WTC11 (cell line): ENCODE data around the gene SIRPB2.

Experiments
- AFF4 ChIP-seq: sonication (generic); formaldehyde crosslinking; IDR thresholded peaks from 2 replicates; pipeline ENCODE4 v1.8.1; 2023; ENCODE audit warnings: mild to moderate bottlenecking, missing genetic modification reagents, borderline replicate concordance
- ATF2 ChIP-seq: sonication (generic); formaldehyde crosslinking; IDR thresholded peaks from 2 replicates; pipeline ENCODE4 v1.8.1; 2022; ENCODE audit warnings: low read depth, missing genetic modification reagents, borderline replicate concordance
- EMX1 ChIP-seq: fragments of 250-450 bp; sonication (Bioruptor Pico); IDR thresholded peaks from 2 replicates; pipeline ENCODE4 v1.8.0; 2021; ENCODE audit warnings: mild to moderate bottlenecking
- GTF2I ChIP-seq: fragments of 250-450 bp; sonication (Bioruptor Pico); conservative IDR thresholded peaks from 2 replicates; pipeline ENCODE4 v1.4.0; 2021; ENCODE audit warnings: mild to moderate bottlenecking
- NR2C2 ChIP-seq: sonication (generic); formaldehyde crosslinking; IDR thresholded peaks from 2 replicates; pipeline ENCODE4 v1.8.0; 2022; ENCODE audit warnings: mild to moderate bottlenecking, missing genetic modification reagents
- STAT6 ChIP-seq: sonication (generic); formaldehyde crosslinking; conservative IDR thresholded peaks from 2 replicates; pipeline ENCODE4 v1.8.1; 2023; ENCODE audit warnings: mild to moderate bottlenecking, low read depth, missing genetic modification reagents, moderate library complexity
- ZNF232 ChIP-seq: sonication (generic); formaldehyde crosslinking; IDR thresholded peaks from 2 replicates; pipeline ENCODE4 v1.8.0; 2022; ENCODE audit warnings: mild to moderate bottlenecking, missing genetic modification reagents
- ZNF396 ChIP-seq: fragments of 250-450 bp; sonication (Bioruptor Pico); IDR thresholded peaks from 2 replicates; pipeline ENCODE4 v1.8.0; 2021; ENCODE audit warnings: mild to moderate bottlenecking, moderate library complexity, borderline replicate concordance
- TF ChIP-seq, protein P1 (sequence below): fragments of 200-600 bp; IDR thresholded peaks from 2 replicates; pipeline ENCODE4 v1.8.0; 2022; ENCODE audit warnings: antibody characterized with exemption
- TF ChIP-seq, protein P2 (sequence below): sonication (generic); formaldehyde crosslinking; IDR thresholded peaks from 2 replicates; pipeline ENCODE4 v1.8.1; 2023; ENCODE audit warnings: mild to moderate bottlenecking, missing genetic modification reagents
- TF ChIP-seq, protein P3 (sequence below): sonication (generic); formaldehyde crosslinking; IDR thresholded peaks from 2 replicates; pipeline ENCODE4 v1.8.0; 2023; ENCODE audit warnings: missing genetic modification reagents, mild to moderate bottlenecking, borderline replicate concordance
- TF ChIP-seq, protein P4 (sequence below): sonication (generic); formaldehyde crosslinking; IDR thresholded peaks from 2 replicates; pipeline ENCODE4 v1.8.0; 2022; ENCODE audit warnings: mild to moderate bottlenecking, missing genetic modification reagents

DNA sequence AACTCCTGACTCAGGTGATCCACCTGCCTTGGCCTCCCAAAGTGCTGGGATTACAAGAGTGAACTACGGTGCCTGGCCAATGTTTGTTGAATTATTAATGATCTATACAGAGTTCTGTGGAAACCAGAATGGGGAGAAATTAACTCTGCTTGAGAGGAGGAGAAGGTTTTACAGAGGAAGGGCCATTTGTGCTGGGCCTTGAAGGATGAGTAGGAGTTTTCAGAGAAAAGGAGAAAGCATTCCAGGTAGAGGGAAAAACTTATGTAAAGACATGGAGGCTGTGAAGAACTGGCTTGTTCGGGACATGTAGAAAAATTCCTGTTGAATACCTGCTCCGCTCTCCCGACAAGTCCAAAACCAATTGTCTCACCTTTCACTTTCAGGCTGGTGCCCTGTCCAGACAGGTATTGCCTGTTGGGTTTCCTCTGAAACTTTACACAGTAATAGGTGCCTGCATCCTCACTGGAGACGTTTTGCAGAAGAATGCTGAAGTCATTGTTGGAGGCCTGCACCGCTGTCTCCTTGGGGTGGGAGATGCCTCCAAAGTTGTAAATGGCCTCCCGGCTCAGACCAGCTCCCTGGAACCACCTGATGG is 13.2 kb downstream of the SIRPB2 start:
- TF ChIP-seq AFF4, result no peak
- TF ChIP-seq, protein P1, sequence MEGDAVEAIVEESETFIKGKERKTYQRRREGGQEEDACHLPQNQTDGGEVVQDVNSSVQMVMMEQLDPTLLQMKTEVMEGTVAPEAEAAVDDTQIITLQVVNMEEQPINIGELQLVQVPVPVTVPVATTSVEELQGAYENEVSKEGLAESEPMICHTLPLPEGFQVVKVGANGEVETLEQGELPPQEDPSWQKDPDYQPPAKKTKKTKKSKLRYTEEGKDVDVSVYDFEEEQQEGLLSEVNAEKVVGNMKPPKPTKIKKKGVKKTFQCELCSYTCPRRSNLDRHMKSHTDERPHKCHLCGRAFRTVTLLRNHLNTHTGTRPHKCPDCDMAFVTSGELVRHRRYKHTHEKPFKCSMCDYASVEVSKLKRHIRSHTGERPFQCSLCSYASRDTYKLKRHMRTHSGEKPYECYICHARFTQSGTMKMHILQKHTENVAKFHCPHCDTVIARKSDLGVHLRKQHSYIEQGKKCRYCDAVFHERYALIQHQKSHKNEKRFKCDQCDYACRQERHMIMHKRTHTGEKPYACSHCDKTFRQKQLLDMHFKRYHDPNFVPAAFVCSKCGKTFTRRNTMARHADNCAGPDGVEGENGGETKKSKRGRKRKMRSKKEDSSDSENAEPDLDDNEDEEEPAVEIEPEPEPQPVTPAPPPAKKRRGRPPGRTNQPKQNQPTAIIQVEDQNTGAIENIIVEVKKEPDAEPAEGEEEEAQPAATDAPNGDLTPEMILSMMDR, result no peak
- TF ChIP-seq, protein P2, sequence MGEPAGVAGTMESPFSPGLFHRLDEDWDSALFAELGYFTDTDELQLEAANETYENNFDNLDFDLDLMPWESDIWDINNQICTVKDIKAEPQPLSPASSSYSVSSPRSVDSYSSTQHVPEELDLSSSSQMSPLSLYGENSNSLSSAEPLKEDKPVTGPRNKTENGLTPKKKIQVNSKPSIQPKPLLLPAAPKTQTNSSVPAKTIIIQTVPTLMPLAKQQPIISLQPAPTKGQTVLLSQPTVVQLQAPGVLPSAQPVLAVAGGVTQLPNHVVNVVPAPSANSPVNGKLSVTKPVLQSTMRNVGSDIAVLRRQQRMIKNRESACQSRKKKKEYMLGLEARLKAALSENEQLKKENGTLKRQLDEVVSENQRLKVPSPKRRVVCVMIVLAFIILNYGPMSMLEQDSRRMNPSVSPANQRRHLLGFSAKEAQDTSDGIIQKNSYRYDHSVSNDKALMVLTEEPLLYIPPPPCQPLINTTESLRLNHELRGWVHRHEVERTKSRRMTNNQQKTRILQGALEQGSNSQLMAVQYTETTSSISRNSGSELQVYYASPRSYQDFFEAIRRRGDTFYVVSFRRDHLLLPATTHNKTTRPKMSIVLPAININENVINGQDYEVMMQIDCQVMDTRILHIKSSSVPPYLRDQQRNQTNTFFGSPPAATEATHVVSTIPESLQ, result no peak
- no peak for TF ChIP-seq ZNF396 (CRISPR knock-in tag)
- no peak for TF ChIP-seq NR2C2 (CRISPR knock-in tag)
- TF ChIP-seq ATF2 (CRISPR knock-in tag), result no peak
- no peak for TF ChIP-seq ZNF232 (CRISPR knock-in tag)
- TF ChIP-seq, protein P3, sequence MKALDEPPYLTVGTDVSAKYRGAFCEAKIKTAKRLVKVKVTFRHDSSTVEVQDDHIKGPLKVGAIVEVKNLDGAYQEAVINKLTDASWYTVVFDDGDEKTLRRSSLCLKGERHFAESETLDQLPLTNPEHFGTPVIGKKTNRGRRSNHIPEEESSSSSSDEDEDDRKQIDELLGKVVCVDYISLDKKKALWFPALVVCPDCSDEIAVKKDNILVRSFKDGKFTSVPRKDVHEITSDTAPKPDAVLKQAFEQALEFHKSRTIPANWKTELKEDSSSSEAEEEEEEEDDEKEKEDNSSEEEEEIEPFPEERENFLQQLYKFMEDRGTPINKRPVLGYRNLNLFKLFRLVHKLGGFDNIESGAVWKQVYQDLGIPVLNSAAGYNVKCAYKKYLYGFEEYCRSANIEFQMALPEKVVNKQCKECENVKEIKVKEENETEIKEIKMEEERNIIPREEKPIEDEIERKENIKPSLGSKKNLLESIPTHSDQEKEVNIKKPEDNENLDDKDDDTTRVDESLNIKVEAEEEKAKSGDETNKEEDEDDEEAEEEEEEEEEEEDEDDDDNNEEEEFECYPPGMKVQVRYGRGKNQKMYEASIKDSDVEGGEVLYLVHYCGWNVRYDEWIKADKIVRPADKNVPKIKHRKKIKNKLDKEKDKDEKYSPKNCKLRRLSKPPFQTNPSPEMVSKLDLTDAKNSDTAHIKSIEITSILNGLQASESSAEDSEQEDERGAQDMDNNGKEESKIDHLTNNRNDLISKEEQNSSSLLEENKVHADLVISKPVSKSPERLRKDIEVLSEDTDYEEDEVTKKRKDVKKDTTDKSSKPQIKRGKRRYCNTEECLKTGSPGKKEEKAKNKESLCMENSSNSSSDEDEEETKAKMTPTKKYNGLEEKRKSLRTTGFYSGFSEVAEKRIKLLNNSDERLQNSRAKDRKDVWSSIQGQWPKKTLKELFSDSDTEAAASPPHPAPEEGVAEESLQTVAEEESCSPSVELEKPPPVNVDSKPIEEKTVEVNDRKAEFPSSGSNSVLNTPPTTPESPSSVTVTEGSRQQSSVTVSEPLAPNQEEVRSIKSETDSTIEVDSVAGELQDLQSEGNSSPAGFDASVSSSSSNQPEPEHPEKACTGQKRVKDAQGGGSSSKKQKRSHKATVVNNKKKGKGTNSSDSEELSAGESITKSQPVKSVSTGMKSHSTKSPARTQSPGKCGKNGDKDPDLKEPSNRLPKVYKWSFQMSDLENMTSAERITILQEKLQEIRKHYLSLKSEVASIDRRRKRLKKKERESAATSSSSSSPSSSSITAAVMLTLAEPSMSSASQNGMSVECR (CRISPR knock-in tag), result no peak
- TF ChIP-seq, protein P4, sequence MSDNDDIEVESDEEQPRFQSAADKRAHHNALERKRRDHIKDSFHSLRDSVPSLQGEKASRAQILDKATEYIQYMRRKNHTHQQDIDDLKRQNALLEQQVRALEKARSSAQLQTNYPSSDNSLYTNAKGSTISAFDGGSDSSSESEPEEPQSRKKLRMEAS (CRISPR knock-in tag), result no peak
- TF ChIP-seq STAT6 (CRISPR knock-in tag), result no peak
- TF ChIP-seq GTF2I, result no peak
- no peak for TF ChIP-seq EMX1 (CRISPR knock-in tag)
